PC-9 (cell line): Measurements from ENCODE around the gene EPHB1.

Experiments used
- EZH2 ChIP-seq: fragments of 200-600 bp; sonication (generic); IDR thresholded peaks from 2 replicates; pipeline ENCODE4 v1.8.0; 2017; ENCODE audit warnings: antibody characterized with exemption, low read depth
- TF ChIP-seq, protein P1 (sequence below): fragments of 200-600 bp; sonication (generic); conservative IDR thresholded peaks from 2 replicates; pipeline ENCODE4 v1.6.1; 2017; ENCODE audit warnings: mixed run types, antibody characterized with exemption, mild to moderate bottlenecking, moderate library complexity

GRCh38 chr3:135050536-135050935 lies 255.5 kb downstream of the EPHB1 start:
- TF ChIP-seq, protein P1, sequence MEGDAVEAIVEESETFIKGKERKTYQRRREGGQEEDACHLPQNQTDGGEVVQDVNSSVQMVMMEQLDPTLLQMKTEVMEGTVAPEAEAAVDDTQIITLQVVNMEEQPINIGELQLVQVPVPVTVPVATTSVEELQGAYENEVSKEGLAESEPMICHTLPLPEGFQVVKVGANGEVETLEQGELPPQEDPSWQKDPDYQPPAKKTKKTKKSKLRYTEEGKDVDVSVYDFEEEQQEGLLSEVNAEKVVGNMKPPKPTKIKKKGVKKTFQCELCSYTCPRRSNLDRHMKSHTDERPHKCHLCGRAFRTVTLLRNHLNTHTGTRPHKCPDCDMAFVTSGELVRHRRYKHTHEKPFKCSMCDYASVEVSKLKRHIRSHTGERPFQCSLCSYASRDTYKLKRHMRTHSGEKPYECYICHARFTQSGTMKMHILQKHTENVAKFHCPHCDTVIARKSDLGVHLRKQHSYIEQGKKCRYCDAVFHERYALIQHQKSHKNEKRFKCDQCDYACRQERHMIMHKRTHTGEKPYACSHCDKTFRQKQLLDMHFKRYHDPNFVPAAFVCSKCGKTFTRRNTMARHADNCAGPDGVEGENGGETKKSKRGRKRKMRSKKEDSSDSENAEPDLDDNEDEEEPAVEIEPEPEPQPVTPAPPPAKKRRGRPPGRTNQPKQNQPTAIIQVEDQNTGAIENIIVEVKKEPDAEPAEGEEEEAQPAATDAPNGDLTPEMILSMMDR = no peak
- no peak for TF ChIP-seq EZH2
